CD14-positive monocyte (primary cell): ENCODE results near the gene F8. TPM values are rescaled to one million over a fixed set of nuclear protein-coding genes. Genes with fewer than 3 reads are reported as not detected.
"Not testable (repeated sequence)": the region's sequence is repeated elsewhere in the genome, so short reads cannot be mapped to it uniquely, and the experiment has no call there.

ENCODE experiments used
- DNase-seq, 3 donors: peaks; one replicate each; pipeline ENCODE4 v3.0.0-alpha.2; 2011 to 2022
- H2AFZ ChIP-seq: 2 replicates; pipeline ENCODE4 v1.6.0; 2012; ENCODE audit warnings: mild to moderate bottlenecking, low read depth, low read length, inconsistent platforms; ENCODE audit not compliant: insufficient read depth, poor library complexity, severe bottlenecking
- H3K27ac ChIP-seq, 2 donors: 1 replicate in 1 of 2; 2 replicates in 1 of 2; pipeline ENCODE4 v1.5.1; 2012 to 2013; ENCODE audit warnings: low read length in 2 of 2, control low read depth in 1 of 2, inconsistent platforms in 1 of 2, low read depth in 1 of 2, mild to moderate bottlenecking in 1 of 2
- H3K27me3 ChIP-seq, 2 donors: one replicate each; pipeline versions ENCODE4 v1.6.0 to v1.6.1; 2011 to 2013; ENCODE audit warnings: low read length in 2 of 2; ENCODE audit not compliant: control insufficient read depth in 2 of 2, insufficient read depth in 2 of 2
- H3K36me3 ChIP-seq, 2 donors: replicated peaks in 1 of 2; 1 replicate in 1 of 2; 2 replicates in 1 of 2; pipeline versions ENCODE4 v1.5.1 to v1.6.1; 2012 to 2013; ENCODE audit warnings: low read length in 2 of 2, control low read depth in 1 of 2, inconsistent platforms in 1 of 2, mild to moderate bottlenecking in 1 of 2; ENCODE audit not compliant: insufficient read depth in 2 of 2, control insufficient read depth in 1 of 2
- H3K4me1 ChIP-seq, 2 donors: 1 replicate in 1 of 2; 2 replicates in 1 of 2; pipeline versions ENCODE4 v1.5.1 to v1.6.1; 2012 to 2013; ENCODE audit warnings: low read length in 2 of 2, control low read depth in 1 of 2, inconsistent platforms in 1 of 2, mild to moderate bottlenecking in 1 of 2, moderate library complexity in 1 of 2; ENCODE audit not compliant: insufficient read depth in 2 of 2, control insufficient read depth in 1 of 2
- H3K4me2 ChIP-seq: replicated peaks from 2 replicates; pipeline ENCODE3; 2012; ENCODE audit warnings: low read length, moderate library complexity, mild to moderate bottlenecking; ENCODE audit not compliant: poor library complexity, severe bottlenecking; ENCODE audit errors: extremely low read depth
- H3K4me3 ChIP-seq, 3 experiments: fragments of 200-600 bp in 1 of 3; sonication (generic) in 1 of 3; replicated peaks in 1 of 3; 1 replicate in 2 of 3; 2 replicates in 1 of 3; pipeline ENCODE4 v1.5.1; 2011 to 2013; ENCODE audit warnings: low read length in 3 of 3, mild to moderate bottlenecking in 3 of 3, control low read depth in 2 of 3, low read depth in 2 of 3, inconsistent platforms in 1 of 3, moderate library complexity in 1 of 3
- H3K79me2 ChIP-seq: 2 replicates; pipeline ENCODE4 v1.6.0; 2012; ENCODE audit warnings: mild to moderate bottlenecking, control low read depth, inconsistent platforms, low read length, moderate library complexity; ENCODE audit not compliant: insufficient read depth
- H3K9ac ChIP-seq: 2 replicates; pipeline ENCODE4 v1.6.0; 2017; ENCODE audit warnings: low read length, mild to moderate bottlenecking; ENCODE audit not compliant: insufficient read depth, poor library complexity, severe bottlenecking
- H3K9me3 ChIP-seq, 2 donors: replicated peaks in 1 of 2; 1 replicate in 1 of 2; 2 replicates in 1 of 2; pipeline versions ENCODE4 v1.5.1 to v1.6.1; 2012 to 2013; ENCODE audit warnings: low read length in 2 of 2, control low read depth in 1 of 2; ENCODE audit not compliant: control insufficient read depth in 1 of 2, insufficient read depth in 1 of 2
- H4K20me1 ChIP-seq: 2 replicates; pipeline ENCODE4 v1.6.0; 2012; ENCODE audit warnings: mild to moderate bottlenecking, low read length, control low read depth, moderate library complexity; ENCODE audit not compliant: insufficient read depth
- H3K27ac Mint-ChIP-seq, 7 donors: one replicate each; pipeline ENCODE4 v1.8.0; 2020; ENCODE audit warnings: mild to moderate bottlenecking in 7 of 7, mixed read lengths in 7 of 7, moderate library complexity in 6 of 7, inconsistent platforms in 2 of 7
- H3K27me3 Mint-ChIP-seq, 3 donors: one replicate each; pipeline ENCODE4 v1.8.0; 2021 to 2022; ENCODE audit warnings: low read depth in 3 of 3, mild to moderate bottlenecking in 3 of 3, mixed read lengths in 3 of 3, moderate library complexity in 3 of 3, inconsistent platforms in 1 of 3
- H3K36me3 Mint-ChIP-seq, 2 donors: one replicate each; pipeline ENCODE4 v1.8.0; 2020; ENCODE audit warnings: mixed read lengths in 2 of 2, inconsistent platforms in 1 of 2, mild to moderate bottlenecking in 1 of 2
- H3K4me1 Mint-ChIP-seq: one replicate; pipeline ENCODE4 v1.8.0; 2020; ENCODE audit warnings: mild to moderate bottlenecking, mixed read lengths
- H3K4me3 Mint-ChIP-seq, 2 donors: one replicate each; pipeline ENCODE4 v1.8.0; 2020; ENCODE audit warnings: mild to moderate bottlenecking in 2 of 2, mixed read lengths in 2 of 2, moderate library complexity in 1 of 2
- H3K9me3 Mint-ChIP-seq, 7 donors: one replicate each; pipeline ENCODE4 v1.8.0; 2020 to 2022; ENCODE audit warnings: mixed read lengths in 7 of 7, mild to moderate bottlenecking in 6 of 7, moderate library complexity in 6 of 7, inconsistent platforms in 2 of 7
- CTCF ChIP-seq: fragments of 200-600 bp; IDR thresholded peaks from one replicate; pipeline ENCODE4 v1.8.0; 2022; ENCODE audit warnings: antibody characterized with exemption, mild to moderate bottlenecking
- WGBS: methylation state at CpG from one replicate; pipeline ENCODE4 v1.1.5; 2013; ENCODE audit warnings: missing lambda C conversion rate; ENCODE audit not compliant: insufficient coverage; 5-methylcytosine and 5-hydroxymethylcytosine counted together
- intact Hi-C, 2 donors: fragments of 100-400 bp; cut with micrococcal nuclease; formaldehyde crosslinking; loops; one replicate each; pipeline versions ENCODE4 v1.15.0 to v1.15.1; 2023
- polyA plus RNA-seq, 3 donors: library from polyadenylated mRNA; depleted of rRNA in 1 of 3; unstranded in 2 of 3; stranded (reverse) in 1 of 3; fragments of 300-500 nt in 2 of 3; fragments of >200 nt in 1 of 3; fragmentation: Illumina TruSeq in 2 of 3; gene quantifications; 1 replicate in 2 of 3; 2 replicates in 1 of 3; pipeline ENCODE4 v1.2.3, GENCODE V29; 2012 to 2021

Gene F8
- polyA plus RNA-seq, 3 donors: 1.5 to 4.5 (median 4.3) TPM

- H3K9ac ChIP-seq: no peak overlapping the region
- 30% methylated on average over 2 of the region's 5 CpGs for WGBS
- no peaks in the 10 kb centered on the region for H3K4me1 ChIP-seq
- Mint-ChIP-seq H3K27ac (peak overlapping the region in 1 of 7 donors; percentile 43), H3K4me1 (peaks cover 4% of the 10 kb centered on the region), H3K27me3 (peaks cover 1 to 4% (median 2%) of the 10 kb centered on the region in 3 donors), H3K9me3 (peaks cover 0 to 10% (median 3%) of the 10 kb centered on the region in 7 donors), H3K36me3 (no peaks in the 10 kb centered on the region), H3K4me3 (peak overlapping the region; percentile 56 to 75)
- no peaks in the 10 kb centered on the region for H4K20me1 ChIP-seq
- peak; percentile 70 for TF ChIP-seq CTCF
- intact Hi-C loops: no loop called here
- H3K4me2 ChIP-seq: peak overlapping the region; percentile 60
- peaks cover 0 to 3% of the 10 kb centered on the region in 2 donors for H3K9me3 ChIP-seq
- no peak overlapping the region for H3K4me3 ChIP-seq
- H3K36me3 ChIP-seq: no peaks in the 10 kb centered on the region
- peak overlapping the region; percentile 59 for H2AFZ ChIP-seq
- no peak overlapping the region for H3K27ac ChIP-seq
- no peaks in the 10 kb centered on the region for H3K79me2 ChIP-seq
- peak; percentile 8 to 29 (median 14) for DNase-seq
- peaks cover 0 to 2% of the 10 kb centered on the region in 2 donors for H3K27me3 ChIP-seq
Measured at GRCh38 chrX:154918060-154918483, 104.5 kb downstream of the F8 start.

DNA sequence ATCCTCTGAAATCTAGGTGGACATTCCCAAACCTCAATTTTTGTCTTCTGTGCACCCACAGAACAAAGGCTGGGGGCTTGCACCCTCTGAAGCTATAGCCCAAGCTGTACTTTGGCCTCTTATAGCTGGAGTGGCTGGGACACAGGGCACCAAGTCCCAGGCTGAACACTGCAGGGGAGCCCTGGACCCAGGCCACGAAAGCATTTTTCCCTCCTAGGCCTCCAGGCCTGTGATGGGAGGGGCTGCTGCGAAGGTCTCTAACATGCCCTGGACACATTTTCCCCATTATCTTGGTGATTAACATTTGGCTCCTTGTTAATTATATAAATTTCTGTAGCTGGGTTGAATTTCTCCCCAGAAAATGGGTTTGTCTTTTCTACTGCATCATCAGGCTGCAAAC lies 108.5 kb downstream of the F8 start:
- Mint-ChIP-seq H3K4me1 (peaks cover 6% of the 10 kb centered on the region), H3K4me3 (no peak overlapping the region), H3K27ac (no peak overlapping the region), H3K36me3 (no peaks in the 10 kb centered on the region), H3K9me3 (peaks cover 1 to 22% (median 5%) of the 10 kb centered on the region in 7 donors), H3K27me3 (peaks cover 1 to 4% (median 2%) of the 10 kb centered on the region in 3 donors)
- no CpG with 5 or more reads among the region's 2 CpGs for WGBS
- no peak overlapping the region for H3K4me2 ChIP-seq
- intact Hi-C loops: no loop called here
- DNase-seq: no peak
- no peak overlapping the region for H3K9ac ChIP-seq
- no peaks in the 10 kb centered on the region for H3K4me1 ChIP-seq
- H3K27ac ChIP-seq: no peak overlapping the region
- no peaks in the 10 kb centered on the region for H3K27me3 ChIP-seq
- no peak for TF ChIP-seq CTCF
- H2AFZ ChIP-seq: no peak overlapping the region
- no peaks in the 10 kb centered on the region for H3K79me2 ChIP-seq
- no peaks in the 10 kb centered on the region for H4K20me1 ChIP-seq
- peaks cover 0 to 3% of the 10 kb centered on the region in 2 donors for H3K9me3 ChIP-seq
- H3K36me3 ChIP-seq: no peaks in the 10 kb centered on the region
- H3K4me3 ChIP-seq: no peak overlapping the region

DNA sequence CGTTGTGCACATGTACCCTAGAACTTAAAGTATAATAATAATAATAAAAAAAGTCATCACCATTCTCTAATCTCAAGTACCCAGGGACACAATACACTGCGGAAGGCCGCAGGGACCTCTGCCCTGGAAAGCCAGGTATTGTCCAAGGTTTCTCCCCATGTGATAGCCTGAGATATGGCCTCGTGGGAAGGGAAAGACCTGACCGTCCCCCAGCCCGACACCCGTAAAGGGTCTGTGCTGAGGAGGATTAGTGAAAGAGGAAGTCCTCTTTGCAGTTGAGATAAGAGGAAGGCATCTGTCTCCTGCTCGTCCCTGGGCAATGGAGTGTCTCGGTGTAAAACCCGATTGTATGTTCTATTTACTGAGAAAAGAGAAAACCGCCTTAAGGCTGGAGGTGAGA lies 112.0 kb downstream of the F8 start:
- not testable (repeated sequence) for H3K4me3 ChIP-seq

More for the DNA sequence above, 112.0 kb downstream of the F8 start:
- Mint-ChIP-seq H3K27ac (peak overlapping the region in 1 of 7 donors; percentile 11), H3K9me3 (peaks cover 1 to 22% (median 5%) of the 10 kb centered on the region in 7 donors)
- no CpG with 5 or more reads among the region's 11 CpGs for WGBS
- intact Hi-C loops, H3K27me3 Mint-ChIP-seq, H3K27me3 ChIP-seq, H3K4me3 Mint-ChIP-seq, H3K9me3 ChIP-seq, H3K27ac ChIP-seq, H2AFZ ChIP-seq, H3K4me1 ChIP-seq, H3K4me1 Mint-ChIP-seq, H3K79me2 ChIP-seq, H4K20me1 ChIP-seq, H3K4me2 ChIP-seq, H3K36me3 ChIP-seq, H3K36me3 Mint-ChIP-seq, H3K9ac ChIP-seq, DNase-seq: not testable (repeated sequence)
